HepG2 (cell line): ENCODE data around the gene PRDX5.

ENCODE experiments used
- JUN ChIP-seq: sonication (generic); formaldehyde crosslinking; IDR thresholded peaks from 2 replicates; pipeline ENCODE4 v1.4.0; 2020; ENCODE audit warnings: mild to moderate bottlenecking, missing genetic modification reagents
- KDM5A ChIP-seq: fragments of 200-600 bp; sonication (generic); IDR thresholded peaks from 2 replicates; pipeline ENCODE4 v1.7.0; 2018; ENCODE audit warnings: antibody characterized with exemption, mild to moderate bottlenecking, low read length, borderline replicate concordance
- POLR2A ChIP-seq, 2 experiments: IDR thresholded peaks; 2 replicates each; pipeline ENCODE4 v1.6.1; 2011; ENCODE audit warnings: low read depth in 2 of 2, low read length in 2 of 2, mild to moderate bottlenecking in 1 of 2, moderate library complexity in 1 of 2; ENCODE audit not compliant: insufficient read depth in 1 of 2
- ZNF782 ChIP-seq: sonication (generic); formaldehyde crosslinking; IDR thresholded peaks from 2 replicates; pipeline ENCODE4 v1.4.0; 2020; ENCODE audit warnings: missing genetic modification reagents, mild to moderate bottlenecking, borderline replicate concordance
- TF ChIP-seq, protein P1 (sequence below): sonication (generic); formaldehyde crosslinking; IDR thresholded peaks from 2 replicates; pipeline ENCODE4 v1.8.1; 2023; ENCODE audit warnings: missing genetic modification reagents, mild to moderate bottlenecking, borderline replicate concordance
- TF ChIP-seq, protein P2 (sequence below): IDR thresholded peaks from 2 replicates; pipeline ENCODE4 v1.6.1; 2016; ENCODE audit warnings: missing compliant biosample characterization, missing genetic modification reagents, borderline replicate concordance

DNA sequence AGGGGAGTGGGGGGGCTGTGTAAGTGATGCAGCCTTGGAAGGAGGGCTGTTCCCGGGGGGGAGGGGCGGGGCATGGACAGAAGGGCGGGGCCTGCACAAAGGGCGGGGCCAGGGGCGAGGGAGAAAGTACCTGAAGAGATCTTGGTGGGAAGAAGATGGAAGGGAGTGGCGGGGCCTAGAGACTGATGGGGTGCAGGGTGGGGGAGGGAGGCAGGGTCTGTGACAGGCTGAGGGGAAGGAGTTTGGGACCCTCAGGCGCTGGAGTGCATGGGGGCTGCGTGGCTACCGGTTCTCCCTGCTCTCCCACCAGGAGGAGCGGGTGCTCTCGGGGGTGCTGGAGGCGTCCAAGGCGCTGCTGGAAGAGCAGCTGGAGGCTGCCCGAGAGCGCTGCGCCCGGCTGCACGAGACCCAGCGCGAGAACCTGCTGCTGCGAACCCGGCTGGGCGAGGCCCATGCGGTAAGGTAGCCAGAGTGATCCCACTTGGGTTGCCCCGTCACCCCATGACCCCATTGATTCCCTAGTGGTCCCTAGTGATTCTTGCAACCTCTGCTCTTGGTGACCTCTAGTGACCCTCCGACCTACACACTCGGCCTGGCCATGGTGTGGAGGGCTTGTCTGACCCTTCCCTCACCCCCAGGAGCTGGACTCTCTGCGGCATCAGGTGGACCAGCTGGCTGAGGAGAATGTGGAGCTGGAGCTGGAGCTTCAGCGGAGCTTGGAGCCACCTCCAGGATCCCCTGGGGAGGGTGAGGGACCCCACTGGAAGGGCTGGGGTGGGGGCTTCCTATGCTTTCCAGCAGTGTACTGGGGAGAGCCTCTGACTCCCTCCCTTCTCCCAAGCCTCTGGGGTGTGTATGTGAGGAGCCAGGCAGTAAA is 25.2 kb downstream of the PRDX5 start:
- TF ChIP-seq POLR2A (IDR thresholded peaks at IDR 0.05; ENCODE audit: insufficient read depth in 1 of 2, low read depth in 2 of 2, low read length in 2 of 2) = no peak
- TF ChIP-seq, protein P1, sequence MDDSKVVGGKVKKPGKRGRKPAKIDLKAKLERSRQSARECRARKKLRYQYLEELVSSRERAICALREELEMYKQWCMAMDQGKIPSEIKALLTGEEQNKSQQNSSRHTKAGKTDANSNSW (CRISPR knock-in tag) = no peak
- TF ChIP-seq KDM5A = no peak
- no peak for TF ChIP-seq ZNF782 (CRISPR knock-in tag)
- TF ChIP-seq, protein P2, sequence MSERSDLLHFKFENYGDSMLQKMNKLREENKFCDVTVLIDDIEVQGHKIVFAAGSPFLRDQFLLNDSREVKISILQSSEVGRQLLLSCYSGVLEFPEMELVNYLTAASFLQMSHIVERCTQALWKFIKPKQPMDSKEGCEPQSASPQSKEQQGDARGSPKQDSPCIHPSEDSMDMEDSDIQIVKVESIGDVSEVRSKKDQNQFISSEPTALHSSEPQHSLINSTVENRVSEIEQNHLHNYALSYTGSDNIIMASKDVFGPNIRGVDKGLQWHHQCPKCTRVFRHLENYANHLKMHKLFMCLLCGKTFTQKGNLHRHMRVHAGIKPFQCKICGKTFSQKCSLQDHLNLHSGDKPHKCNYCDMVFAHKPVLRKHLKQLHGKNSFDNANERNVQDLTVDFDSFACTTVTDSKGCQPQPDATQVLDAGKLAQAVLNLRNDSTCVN (CRISPR knock-in tag) = no peak
- TF ChIP-seq JUN (CRISPR knock-in tag) = no peak
